Dedifferentiated amniotic fluid mesenchymal stem cell (primary cell): Measurements from ENCODE around the gene DUS2.

Experiments used
- DNase-seq: peaks from one replicate; pipeline ENCODE4 v3.0.0-alpha.2; 2016; ENCODE audit errors: extremely low spot score

Gene DUS2

DNA sequence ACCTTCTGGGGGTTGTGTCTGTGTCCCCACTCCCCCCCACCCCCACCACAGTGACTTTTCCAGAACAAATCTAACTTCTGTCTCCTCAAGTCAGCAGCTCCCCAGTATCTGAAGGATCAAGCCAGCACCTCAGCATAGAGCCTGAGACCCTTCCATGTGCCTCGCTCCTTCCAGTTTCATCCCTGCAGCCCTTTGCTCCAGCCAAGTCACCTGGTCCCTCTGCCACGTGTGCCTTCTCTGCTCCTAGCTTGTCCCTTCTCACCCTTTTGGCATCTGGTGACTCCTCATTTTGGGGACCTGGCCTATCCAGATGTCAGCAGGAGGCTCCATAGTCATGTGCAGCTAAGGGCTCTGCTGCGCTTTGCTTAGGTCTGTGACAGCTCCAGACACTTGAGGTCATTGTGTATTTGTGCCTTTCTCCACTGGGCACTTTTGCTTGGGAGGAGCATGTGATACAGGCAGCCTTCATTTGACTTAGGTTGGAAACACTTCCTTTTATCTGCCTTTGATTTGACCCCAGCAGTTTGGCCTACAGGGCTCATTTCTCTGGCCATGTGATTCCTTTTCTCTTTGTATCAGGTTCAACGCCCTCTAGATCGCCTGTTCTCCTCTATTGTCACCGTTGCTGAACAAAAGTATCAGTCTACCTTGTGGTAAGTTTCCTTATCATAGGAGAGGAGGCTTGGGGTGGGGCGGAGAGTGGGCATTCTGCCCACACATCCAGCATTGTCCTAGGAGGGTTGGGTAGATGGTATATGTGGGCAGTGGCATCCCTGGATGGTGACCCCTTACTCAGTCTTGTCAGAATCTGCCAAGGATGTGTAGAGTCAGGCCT is 55.0 kb downstream of the DUS2 start:
- no peak for DNase-seq

DNA sequence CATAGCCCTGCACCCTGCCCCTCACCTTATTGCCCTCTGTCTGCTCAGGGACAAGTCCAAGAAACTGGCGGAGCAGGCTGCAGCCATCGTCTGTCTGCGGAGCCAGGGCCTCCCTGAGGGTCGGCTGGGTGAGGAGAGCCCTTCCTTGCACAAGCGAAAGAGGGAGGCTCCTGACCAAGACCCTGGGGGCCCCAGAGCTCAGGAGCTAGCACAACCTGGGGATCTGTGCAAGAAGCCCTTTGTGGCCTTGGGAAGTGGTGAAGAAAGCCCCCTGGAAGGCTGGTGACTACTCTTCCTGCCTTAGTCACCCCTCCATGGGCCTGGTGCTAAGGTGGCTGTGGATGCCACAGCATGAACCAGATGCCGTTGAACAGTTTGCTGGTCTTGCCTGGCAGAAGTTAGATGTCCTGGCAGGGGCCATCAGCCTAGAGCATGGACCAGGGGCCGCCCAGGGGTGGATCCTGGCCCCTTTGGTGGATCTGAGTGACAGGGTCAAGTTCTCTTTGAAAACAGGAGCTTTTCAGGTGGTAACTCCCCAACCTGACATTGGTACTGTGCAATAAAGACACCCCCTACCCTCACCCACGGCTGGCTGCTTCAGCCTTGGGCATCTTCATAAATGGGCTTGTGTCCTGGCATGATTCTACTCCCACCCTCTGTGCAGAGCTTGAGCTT is 55.8 kb downstream of the DUS2 start:
- no peak for DNase-seq

DNA sequence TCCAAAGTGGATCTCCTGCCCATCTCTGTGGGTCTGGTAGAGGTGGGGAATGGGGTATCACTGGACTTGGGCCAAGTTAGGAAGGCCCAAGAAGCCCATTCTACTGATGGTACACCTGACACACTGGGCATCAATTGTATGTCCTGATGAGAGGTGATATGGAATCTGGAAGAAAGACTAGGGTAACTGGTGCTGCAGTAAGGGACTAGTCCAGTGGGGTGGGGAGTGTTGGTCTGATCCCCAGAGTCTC is 56.2 kb downstream of the DUS2 start:
- no peak for DNase-seq

DNA sequence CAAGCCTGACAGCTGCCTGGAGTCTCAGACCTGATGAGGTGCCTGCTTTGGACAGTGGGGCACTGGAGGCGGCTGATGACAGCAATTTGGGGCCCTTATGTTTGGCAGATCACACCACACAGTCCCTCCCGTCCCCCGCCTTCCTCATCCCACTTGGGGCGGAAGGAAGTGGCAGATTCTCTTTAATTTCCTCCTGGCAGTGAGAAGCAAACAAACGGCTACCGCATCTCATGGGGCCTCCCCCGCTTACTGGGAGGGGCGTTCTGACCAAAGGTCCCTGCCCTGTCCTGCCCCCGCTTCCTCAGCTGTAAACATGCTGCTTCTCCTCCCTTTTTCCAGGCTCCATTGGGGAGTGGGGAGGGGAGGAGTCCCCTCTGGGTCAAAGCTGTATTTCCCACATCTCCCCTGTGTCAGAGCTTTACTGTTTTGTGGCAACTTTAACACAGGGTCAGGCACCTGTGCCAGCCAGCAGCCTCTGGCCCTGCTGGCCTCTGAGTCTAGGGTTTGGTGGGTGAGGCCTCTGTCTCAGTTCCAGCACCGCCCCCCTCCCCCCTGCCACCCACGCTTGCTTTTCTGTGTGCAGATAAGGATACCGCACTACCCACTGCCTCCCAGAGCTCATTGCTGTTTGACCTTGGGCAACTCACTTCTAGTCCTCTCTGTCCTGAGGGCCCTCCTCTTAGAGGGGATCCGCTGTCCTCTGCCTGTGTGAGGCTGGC is 56.7 kb downstream of the DUS2 start:
- DNase-seq, result no peak

DNA sequence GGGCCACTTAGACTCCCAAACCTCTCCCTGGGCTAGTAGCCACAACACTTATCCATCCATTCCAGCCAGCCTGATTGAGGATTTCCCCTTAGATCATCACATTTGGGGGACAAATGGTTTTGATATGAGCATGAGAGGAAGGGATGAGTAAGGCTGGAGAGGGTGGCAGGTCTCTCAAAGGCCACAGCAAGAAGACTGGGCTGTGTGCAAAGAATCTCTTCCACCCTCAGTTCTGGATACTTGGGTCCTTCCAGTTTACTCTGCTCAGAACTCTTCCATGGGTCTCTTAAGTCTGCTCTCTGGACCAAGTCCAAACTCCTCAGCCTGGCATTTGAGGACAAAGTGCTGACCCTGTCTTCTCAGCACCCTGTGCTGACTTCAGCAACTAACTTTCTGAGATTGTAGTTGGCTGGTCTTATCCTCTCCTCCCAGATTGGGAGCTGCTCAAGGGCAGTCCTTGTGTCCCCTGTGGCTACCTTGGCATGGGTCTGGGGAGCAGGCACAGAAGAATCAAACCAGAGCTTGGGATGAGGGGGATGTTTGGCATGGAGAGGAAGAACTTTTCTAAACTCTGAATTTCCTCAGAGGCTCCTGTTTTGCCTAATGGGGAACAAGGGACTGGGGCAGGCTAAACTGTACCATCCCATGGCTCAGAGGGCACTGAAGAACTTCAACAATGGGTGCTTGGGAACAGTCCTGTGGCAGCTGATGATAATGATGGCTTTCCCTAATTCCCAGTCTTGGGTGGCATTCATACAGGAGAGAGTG is 59.0 kb downstream of the DUS2 start:
- no peak for DNase-seq

DNA sequence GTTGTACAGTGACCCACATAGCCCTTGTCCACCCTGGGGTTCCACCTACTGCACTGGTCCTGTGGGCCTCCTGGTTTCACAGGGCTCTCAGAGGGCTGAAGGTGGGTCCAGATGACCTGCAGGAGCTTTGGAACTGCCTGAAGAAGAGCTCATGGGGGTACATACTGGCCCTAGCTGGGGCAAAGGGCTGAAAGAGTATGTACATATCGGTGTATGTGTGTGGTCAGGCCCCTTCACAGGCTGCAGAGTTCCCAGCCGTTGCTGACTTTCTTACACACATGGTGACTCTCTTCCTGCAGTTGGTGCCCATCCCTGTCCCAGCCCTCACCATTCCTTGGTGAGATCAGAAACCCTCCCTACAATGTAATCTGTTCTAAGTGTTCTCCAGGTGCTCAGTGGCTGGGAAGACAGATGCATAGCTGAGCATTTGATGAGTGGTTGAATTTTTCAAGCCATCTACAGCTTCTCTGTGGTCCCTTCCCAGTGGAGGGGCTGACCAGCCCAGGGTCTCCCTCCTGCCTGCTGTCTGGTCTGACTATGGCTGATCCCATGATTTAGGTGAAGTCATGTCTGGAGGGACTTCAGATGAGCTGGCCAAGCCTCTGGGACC is 59.6 kb downstream of the DUS2 start:
- no peak for DNase-seq

DNA sequence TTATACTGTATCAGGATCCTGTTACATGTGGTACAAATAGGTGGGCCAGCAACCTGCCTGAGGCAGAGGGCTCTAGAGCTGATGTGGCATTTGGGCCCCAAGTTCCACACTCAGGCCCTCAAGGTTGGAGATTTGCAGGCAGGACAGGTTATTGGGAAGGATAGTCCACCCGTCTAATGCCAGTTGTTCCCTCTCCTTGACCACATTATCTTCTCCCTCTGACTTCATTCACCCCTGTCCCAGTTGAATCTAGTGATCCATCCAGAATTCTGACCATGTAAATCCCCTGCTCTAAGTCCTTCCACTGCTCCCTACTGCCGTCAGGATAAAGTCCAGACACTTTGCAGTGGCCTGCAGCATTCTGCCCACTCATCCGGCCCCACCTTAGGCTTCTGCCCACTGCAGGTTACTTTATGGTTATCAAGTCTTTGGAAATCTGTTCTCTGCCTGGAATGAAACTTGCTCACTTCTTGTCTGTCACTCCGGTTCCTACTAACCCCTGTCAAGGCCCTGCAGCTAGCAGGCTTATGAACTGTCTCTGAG is 60.2 kb downstream of the DUS2 start:
- no peak for DNase-seq

DNA sequence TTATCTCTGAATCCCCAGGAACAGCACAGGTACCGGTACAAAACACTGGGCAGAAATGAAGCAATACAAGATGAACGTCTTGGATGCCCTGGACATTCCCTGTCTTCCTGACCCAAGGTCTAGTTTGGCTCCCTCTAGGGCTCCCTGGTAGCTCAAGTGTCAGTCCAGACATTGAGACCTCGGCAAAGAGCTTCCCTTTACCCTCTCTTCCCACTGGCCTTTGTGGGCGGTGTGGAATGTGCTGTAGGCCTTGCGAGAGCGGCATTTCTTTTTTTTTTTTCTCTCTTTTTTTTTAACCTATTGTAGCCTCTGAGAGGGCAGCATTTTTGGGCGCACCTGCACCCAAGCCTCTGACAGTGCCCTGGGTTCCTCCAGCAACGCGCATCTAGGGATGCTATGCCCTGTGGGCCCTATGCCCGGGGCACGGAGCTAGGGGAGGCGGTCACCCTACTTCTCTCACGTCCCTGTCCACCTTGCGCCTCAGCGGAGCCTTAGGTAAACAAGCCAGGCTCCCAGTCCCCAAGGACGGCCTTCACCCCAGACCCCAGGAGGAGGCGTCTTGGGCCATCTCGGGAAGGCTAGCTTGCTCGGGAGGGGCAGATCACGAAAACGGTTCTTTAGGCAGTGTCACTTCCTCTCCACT is 60.9 kb downstream of the DUS2 start:
- DNase-seq, result no peak

DNA sequence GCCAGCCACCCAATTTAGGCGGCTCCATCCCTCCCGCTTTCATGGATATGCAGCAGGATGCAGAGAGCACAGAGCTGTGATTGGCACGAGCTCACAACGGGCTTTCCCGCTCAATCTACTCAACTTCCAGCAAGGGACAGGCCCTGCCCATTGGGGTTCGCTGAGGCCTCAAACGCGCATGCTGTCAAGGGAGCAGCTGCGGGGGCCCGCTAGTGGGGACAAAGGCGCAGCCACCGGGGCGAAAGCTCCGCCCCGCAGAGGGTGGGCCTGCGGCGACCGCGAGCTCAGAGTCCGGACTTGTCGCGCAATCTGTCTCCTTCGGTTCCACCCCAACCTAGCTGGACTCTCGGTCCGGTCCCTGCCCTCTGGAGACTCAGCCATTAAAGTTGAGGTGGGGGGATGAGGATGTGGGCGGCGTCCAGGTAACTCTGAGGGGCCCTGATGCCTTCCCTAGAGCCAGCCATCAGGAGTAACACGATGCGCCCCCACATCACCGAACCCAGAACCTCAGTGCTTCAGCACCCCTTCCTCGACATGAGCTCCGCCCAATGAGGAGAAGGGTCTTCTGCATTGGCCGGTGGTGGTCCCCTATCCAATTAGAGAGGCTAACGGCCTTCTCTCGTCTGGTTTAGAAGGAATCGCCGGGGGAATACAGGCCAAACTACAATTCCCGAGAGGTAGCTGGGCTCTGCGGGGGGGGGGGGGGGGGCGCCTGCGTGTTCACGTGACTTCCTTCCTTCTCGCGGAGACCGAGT is 61.6 kb downstream of the DUS2 start:
- peak; percentile 53 for DNase-seq

DNA sequence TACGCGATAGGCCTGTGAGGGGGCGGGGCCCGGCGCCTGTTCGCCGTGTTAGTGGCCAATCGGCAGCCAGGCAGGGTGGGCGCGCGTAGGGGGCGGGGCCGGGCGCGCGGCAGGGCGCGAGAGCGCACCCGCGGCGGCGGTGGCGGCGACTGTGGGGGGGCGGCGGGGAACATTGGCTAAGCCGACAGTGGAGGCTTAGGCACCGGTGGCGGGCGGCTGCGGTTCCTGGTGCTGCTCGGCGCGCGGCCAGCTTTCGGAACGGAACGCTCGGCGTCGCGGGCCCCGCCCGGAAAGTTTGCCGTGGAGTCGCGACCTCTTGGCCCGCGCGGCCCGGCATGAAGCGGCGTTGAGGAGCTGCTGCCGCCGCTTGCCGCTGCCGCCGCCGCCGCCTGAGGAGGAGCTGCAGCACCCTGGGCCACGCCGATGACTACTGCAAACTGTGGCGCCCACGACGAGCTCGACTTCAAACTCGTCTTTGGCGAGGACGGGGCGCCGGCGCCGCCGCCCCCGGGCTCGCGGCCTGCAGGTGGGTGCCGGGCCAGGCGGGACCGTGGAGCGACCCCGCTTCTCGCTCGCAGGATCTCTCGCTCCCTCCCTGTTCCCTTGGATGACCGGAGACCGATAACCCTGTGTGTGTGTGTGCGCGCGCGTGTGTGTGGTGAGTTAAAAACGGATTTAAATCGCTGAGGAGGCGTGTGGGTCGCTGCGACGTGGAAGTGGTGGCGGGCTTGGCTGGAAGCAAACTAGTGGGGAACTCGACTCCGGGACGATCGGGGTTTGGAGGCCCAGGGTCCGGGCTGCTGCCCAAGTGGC is 62.4 kb downstream of the DUS2 start, which contains the start of gene NFATC3:
Gene NFATC3, plus strand, starts transcription at position 112 of the 813 bp plus-strand sequence. Its CDS starts 312 bp downstream, at position 424.
- DNase-seq, result peak; percentile 95

DNA sequence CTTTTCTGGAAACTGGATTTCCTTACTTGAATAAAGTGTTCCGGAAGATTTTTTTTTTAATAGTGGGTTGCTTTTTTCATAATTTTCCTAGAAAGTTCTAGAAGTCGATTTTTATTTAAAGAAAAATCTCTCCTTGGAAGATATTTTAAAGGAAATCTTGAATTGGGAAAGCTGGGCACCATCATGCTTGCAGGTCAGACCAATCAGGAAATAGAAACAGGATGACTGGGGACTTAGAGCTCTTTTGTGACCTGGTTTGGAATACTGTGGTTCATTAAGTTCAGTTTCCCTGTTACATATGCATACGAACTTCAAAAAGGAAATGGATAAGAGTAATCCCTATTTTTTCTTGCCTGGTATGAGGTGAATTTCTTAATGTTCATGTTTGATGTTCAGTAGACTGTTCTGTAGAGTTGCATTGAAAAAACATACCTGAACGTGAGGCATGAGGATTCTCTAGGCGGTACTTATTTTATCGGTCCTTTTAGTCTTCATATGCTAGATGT is 63.3 kb downstream of the DUS2 start:
- peak; percentile 17 for DNase-seq

DNA sequence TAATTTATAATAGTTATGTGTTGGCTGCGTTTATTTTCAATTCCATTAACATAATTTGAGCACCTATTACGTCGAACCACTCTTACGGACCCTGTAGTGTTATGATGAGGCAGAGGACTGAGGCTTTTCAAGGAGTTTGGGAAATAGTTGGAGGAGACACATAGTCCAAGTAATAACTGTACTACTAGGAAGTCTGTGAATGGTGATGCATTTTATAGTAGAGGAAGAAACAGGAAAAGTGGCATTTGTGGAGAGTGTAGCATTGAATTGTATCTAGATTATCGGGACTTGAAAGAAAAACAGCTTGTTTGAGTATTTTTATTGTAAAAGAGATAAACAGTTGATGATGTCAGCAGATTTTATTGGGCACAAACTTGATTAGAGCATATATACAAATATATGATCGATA is 63.8 kb downstream of the DUS2 start:
- no peak for DNase-seq

DNA sequence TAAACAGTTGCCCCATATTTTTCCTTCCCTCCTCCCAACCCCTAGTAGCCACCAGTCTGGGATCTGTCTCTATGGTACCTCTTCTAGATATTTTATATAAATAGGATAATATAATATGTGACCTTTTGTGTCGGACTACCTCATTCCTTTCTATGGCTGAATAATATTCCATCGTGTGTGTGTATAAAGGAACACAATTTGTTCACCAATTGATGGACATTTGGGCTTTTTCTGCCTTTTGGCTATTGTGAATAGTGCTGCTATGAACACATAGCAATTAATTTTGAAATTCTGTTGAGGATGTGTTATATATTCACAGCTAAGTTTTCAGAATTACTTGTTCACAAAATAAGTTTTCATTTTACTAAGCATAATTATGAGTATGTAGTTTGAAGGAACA is 64.6 kb downstream of the DUS2 start:
- no peak for DNase-seq

DNA sequence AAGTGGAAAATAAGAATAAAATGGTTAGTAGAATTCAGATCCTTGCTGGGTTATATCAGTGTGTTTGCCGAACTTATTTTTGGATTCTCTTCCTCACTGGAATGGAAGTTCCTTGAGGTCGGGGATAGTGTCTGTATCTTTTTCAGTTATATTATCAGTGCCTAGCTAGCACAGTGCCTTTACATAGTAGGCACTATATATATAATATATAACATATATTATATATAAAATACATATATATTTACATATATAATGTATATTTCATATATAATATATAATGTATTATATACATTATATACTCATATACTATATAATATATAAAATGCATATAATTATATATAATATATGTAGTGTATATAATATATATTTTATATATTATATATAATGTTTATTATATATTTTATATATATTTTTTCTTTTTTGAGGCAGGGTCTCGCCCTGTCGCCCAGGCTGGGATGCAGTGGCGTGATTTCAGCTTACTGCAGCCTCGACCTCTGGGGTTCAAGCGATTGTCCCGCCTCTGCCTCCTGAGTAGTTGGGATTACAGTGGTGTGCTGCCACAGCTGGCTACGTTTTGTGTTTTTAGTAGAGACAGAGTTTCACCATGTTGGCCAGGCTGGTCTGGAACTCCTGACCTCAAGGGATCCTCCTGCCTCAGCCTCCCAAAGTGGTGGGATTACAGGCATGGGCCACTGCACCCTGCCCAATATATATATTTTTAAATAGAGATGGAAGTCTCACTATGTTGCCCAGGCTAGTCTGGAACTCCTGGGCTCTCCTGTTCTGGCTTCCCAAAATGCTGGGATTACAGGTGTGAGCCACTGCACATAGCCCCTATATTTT is 65.3 kb downstream of the DUS2 start:
- no peak for DNase-seq

DNA sequence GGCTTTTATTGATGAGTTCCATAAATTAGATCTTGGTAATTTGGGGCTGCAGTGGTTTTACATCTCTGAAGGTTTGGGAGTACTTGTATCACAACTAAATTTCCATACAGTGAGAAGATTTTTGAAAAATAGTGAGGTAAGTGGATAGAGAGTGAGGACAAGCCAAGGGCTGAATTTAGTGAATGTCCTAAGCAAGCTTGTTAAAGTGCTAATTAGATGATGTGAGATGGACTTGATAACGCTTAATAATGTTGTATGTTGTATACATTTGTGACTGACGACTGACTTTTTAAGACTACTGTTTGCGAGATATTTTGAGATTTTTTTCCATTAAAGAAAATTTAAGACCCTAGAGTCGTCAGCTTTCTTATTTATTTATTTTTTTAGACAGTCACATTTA is 66.0 kb downstream of the DUS2 start:
- no peak for DNase-seq

DNA sequence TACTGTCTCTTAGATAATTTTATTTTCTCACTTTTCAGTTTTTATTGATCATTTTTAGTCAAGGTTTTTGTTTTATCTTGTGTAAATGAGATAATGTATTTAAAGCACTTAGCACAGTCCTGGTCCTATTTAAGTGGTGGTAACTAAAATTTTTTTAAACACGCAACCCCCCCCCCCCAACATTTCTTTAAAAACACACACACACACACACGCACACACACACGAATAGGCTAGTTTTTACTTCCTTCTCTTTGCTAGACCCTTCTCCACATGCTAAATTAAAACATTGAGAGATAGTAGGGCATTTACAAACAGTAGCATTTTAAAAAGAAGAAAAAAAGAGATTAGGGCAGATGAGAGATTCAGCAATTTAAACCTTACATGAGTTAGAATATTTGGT is 67.0 kb downstream of the DUS2 start:
- no peak for DNase-seq

DNA sequence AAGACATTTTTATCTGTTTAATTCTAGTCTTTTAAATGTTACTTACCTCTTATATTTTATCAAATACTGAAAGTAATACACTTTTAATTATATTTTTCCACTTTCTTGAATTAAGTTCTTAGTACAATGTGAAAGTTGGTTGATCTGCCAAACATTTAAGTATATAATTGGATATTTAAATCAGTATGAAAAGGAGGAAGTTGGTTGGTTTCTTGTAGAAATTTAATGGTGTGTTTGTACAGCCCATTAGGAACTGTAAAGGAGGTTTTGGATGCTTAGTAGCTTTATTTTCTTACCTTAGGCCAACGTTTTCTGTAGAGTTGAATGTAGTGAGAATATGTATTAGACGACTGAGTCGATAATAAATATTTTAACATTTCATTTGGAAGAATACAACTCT is 67.4 kb downstream of the DUS2 start:
- DNase-seq, result no peak
